ENCODE measurements around the gene DGUOK. TPM values are rescaled to one million over a fixed set of nuclear protein-coding genes. Genes with fewer than 3 reads are reported as not detected.

DGUOK gene
- total RNA-seq, 1 donor from 2014 or later = 38.8 TPM

DNA sequence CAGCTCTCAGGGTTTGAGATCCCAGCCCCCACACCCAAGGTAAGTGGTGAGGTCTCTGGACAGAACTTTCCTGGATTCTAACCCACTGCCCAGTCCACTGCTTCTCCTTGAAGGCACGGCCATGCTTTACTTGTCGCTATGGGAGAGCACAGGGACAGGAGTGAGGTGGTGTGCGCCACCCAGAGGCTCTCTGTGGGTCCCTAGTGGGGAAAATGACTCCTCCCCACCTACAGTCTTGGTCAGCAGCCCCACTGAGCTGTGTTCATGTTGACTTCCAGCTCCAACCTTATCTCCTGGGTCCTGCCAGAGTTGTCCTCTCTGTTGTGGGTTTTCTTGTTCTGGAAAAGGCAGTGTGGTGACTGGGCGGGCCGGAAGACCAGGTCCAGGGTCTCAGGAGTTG, 69.1 kb downstream of the DGUOK start:
- no peak for DNase-seq (ENCODE audit: low read depth)

DNA sequence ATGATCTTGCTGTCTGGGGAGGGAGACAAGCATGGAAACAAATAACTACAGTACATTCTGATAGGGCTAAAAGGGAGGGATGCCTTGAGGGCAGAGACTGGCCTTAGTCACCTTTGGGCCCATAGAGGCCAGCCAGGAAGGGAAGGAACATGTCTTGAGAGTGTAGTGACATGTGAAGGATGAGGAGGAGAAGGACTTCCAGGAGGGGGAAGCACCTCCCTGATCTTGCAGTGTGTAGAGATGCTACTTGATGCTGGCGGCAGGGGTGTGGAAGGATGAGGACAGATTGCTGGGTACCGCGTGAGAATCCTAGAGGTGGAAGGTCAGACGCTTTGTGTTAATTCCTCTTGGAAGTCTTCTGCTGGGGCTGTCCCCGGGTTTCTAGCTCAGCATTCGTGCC, 71.1 kb downstream of the DGUOK start:
- no peak for DNase-seq (ENCODE audit: low read depth)

DNA sequence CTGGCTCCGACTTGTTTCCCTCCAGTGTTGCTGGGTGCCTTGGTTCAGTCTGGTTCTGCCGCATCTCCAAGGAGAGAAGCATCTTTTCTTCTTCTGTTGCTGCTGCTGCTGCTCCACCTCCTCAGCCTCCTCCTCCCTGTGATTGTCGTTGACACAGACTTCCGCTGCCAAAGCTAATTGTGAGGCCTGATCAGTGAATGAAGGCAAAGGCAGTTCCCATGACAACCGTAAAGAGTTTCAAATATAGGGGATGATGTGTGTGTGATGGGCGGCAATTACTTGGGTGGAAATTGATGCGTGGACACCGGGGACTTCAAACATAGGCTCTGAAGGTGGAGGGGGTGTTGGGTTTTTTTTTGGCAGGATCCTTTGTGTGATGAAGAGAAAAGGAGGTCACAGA, 71.8 kb downstream of the DGUOK start:
- DNase-seq (ENCODE audit: low read depth) = no peak

DNA sequence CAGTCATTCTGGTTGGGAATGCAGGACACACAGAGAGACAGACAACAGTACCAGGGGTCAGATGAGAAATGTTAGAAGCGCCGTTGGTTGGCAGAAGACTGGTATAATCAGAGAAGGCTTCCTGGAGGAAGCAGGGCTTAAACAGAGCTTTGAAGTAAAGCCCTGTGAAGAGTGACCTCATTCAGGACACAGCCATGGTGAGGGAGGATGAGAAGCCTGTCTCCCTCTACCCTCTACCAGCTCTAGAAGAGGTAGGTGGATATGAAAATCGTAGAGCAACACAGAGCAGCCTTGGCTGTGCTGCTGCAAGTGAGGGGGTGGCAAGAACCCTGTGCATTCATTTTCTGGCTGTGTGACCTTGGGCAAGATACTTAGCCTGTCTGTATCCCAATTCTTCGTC, 72.3 kb downstream of the DGUOK start:
- no peak for DNase-seq (ENCODE audit: low read depth)

DNA sequence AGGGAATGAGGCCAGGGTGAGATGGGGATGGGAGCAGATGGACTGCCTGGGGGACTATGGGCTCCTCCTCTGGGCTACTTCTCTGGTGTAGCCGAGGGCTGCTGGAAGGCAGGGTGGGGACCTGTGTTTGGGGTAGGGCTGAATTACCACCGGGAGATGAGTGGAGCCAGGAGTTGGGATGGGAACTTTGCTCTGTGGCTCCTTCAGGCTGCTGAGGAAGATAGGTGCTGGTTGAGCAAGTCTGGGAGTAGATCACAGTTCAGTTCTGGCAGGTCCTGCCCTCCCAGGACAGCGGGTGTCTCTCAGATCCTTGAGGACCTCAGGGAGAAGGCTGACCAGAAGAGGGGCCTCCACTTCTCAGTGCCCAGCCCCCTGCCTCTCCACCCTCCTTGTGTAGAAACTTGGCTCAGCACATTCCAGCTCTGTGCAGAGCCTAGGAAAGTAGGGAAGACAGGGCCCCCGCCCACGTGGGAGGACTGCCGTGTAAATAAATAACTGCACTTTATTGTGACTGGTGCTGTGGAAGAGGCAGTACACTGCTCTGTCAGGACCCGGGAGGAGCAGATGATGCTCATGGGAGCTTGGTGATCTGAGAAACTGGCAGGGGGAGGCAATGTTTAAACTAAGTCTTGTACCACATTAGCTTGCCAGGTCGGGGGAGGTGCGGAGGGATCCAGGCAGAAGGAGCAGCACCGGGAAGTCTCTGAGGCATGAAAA, 73.4 kb downstream of the DGUOK start:
- no peak for DNase-seq (ENCODE audit: low read depth)

DNA sequence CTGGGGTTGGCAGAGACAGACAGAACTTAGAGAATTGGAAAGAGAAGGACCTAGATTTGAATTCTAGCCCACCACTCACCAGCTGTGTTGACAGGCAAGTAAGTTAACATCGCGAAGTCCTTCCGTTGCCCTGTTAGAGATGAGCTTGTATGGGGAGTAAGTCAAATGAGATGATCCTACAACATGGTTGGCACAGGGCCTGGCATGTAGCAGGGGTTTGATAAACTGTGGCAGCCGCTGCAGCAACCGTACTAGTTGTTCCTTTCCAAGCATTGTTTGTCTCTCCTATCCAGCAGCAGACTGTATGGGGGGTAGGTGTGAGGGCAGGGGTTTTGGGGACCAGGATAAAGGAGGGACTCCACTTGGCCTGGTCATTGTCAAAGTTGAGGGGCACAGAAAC, 74.0 kb downstream of the DGUOK start:
- DNase-seq (ENCODE audit: low read depth) = no peak

DNA sequence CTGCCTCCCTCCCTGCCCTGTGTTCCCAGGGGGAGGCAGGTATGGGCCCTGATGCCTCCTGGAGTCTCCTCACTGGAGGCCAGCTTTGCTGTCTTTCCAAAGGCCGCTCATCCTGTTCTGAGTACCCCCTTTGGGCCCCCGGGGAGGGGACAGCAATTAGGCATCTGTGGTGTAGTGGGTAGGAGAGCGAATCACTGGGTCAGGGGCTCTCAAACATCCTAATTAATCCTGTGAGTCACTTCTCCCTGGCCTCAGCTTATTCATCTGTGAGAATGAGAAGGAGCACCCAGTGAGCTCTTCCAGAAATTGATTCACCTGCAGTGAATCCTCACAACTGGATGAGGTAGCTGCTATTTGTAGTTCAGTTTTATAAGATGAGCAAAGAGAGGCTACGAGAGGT, 74.4 kb downstream of the DGUOK start:
- no peak for DNase-seq (ENCODE audit: low read depth)

DNA sequence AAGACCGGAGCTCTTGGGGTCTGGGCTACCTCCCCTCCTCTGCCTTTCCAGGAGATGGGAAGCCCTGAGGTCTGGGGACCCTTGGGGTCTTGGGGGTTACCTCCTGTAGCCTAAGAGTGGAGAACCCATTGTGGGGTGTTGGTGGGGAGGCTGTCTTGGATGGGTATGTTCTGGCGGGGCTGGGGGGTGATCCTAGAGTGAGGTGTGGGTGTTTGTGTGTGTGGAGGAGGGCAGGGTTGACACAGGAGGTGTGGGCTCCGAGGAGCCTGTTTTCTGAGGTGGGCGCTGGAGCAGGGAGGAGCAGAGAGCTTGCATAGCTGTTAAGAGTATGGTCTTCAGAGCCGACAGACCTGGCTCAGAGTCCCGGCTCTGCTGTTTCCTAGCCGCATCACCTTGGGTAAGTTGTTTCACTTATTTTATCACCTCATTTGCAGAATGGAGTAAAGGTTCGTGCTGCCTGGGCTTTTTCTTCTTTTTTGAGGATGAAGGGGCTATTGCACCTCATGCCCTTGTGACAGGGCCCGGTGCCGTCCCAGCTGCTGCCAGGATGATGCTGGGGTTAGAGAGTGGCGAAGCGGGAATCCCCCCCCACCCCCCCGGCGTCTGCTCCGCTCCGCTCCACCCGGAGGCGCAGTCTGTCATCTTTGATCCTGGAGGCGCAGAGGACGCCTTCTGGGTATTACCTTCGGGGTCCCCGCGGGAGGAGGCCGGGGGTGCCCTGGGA, 75.3 kb downstream of the DGUOK start:
- DNase-seq (ENCODE audit: low read depth) = no peak

DNA sequence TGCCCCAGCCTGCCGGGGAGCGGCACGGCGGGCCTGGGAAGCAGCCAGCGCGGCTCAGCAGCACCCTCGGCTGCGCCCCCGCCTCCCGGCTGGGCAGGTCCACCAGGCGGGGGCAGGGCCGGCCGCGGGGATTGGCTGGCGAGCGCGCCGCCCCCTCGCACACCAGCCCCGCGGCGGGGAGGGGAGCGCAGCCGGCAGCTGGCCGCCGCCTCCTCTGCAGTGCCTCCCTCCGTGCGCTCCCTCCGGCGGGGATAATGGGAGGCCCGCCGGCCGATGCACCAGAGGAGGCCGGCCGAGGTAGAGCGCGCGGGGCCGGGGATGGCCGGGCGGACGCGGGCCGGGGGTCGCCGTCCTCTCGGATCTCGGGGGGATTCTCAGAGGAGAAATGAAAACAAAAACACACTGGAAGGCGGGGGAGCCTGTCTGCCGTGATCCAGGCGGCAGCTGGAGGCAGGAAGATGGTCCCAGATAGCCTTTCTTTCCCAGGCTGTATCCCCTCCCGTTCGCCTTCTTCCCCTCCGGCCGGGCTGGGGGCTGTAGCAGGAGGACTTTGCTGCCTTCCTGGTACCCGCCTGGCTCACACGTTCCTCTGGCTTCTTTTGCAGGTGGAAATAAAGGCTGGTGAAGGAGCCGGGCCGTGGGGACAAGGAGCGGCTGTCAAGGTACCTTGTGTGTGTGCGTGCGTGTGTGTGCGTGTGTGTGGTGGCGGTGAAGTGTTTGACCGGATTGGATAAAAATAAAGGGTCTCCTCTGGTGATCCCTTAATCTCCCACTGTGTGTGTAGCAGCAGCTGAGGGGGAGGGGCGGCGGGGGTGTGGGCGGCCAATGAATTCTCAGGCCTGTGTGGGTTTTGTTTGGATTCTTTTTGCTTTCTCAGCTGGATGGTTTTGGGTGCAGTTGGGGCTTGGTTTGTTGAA, 76.1 kb downstream of the DGUOK start:
- DNase-seq (ENCODE audit: low read depth) = peak; percentile 85

DNA sequence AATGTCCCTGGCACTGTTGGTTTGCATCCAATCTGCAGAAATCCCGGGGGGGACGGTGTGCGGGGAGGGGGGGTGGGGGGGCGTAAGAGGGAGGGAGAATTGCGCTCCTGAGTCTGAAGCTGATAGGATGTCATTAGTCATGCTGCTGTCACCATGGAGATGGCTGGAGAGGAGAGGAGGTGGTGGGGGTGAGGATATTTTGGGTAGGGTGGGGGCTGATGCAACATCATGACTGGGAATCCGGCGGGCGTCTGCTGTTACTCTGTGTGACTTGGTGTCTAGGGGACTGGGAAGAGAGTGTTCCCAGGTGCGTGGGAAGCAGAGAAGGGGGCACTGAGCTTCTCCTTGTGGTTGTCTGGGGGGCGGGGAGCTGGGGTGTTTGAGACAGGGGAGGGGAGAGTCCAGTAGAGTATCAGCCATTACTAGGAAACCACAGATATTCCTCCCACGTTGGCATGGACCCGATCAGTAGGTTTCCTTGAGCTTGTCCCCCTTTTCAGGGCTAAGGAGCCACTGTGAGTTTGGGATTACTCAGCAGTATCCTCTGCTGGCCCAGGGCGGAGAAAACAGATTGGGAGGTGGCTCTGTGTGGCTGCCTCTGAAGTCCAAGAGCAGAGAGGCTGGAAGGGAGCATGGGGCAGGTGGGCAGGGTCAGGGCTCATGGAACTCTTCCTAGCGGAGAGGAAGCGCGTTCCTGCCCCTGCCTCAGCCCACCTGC, 77.0 kb downstream of the DGUOK start:
- peak; percentile 71 for DNase-seq (ENCODE audit: low read depth)

DNA sequence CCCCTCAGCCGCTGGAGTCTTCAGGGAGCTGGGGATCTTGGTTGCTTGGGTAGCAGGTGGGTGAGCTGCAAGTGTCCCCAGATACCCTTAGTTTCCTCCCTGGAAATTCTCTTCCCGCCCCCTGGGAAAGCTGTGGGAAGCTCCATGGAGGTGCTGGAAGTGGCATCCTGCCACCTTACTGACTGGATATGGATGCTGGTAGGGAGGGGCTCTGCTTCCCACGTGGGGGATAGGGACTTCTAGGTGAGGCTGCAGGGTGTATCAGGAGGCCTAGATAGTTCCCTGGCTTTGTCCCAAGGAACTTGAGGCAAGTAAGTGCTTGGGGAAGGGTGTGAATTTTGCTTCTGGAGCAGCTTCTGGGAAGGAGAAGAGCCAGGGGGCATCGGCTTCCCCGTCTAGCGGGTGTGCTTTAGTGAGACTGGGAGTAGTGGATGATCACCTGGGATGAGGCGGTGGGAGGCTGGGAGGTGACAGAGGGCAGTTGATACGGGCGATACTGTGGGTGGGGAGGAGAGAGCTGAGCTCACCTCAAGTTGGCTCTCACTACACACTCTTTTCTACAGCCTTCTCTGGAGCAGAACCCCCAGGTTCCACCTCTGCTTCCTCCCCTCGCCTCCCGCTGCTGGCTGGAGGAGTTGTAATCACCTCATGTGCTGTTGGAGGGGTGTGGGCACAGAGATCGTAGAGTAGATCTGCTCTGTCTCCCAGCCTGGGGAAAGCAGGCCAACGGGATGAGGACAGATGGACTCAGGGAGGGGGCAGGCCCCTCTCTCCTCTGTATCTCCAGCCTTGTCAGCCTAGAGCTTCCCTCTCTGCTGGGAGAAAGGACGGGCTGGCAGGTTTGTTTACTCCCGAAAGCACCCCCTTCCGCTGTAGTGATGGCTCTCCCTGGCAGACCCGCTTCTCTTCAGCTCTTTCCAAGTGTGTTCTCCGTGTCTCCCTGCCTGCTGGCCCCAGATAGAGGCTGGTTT, 77.8 kb downstream of the DGUOK start:
- DNase-seq (ENCODE audit: low read depth) = no peak

DNA sequence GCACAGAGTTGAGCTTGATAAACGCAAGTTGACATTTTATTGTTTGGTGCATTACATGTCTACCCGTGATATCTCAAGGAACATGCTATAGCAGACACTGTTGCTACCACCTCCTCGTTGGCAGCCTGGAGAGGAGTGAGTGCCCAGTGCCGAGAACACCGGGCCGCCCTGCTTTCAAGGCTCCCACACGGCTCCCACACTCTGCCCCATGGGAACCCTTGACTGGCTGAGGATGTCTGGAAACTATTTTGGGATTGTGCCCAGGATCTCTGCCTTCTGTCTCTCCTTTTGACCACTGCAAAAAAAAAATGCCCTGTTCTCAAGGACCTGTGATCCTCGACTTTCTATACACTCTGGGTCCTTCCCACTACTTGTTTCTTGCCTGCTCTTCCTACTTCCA, 79.1 kb downstream of the DGUOK start:
- DNase-seq (ENCODE audit: low read depth) = peak; percentile 61

DNA sequence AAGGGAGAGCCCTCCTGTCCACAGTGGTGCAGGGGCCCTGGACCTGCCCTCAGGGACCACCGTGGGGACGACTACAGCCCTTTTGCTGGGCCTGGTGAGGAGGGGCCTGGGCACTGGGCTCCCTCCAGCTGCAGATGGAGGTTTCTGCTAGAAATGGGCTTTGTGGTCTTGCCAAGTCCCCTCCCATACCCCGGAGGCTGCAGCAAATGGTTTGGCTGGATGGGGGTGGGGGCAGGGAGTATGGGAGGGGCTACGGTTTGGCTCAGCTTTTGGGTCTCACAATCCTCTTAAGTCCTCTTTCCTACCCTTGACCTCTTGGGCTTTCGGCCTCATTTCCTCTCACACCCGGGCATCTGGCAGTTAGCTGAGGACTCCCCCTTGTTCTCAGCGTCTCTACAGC, 79.8 kb downstream of the DGUOK start:
- DNase-seq (ENCODE audit: low read depth) = no peak

DNA sequence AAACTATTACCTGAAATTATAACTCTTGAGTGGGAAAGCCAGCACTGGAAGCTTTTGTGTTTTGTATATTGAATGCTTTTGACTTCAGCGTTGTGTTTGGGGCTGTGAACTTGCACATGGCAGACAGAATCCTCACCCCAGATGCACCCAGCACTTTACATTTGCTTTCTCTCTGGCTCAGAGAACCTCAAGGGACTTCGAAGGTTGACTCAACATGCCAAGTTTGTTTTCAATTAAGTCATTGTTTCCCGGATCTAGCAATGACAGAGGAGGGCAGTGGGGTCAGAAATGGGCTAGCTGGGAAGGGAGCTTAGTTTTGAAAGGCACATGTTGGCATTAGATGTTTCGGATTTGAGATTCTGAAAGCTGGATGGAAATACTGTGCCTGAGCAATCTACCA, 80.4 kb downstream of the DGUOK start:
- DNase-seq (ENCODE audit: low read depth) = peak; percentile 49

DNA sequence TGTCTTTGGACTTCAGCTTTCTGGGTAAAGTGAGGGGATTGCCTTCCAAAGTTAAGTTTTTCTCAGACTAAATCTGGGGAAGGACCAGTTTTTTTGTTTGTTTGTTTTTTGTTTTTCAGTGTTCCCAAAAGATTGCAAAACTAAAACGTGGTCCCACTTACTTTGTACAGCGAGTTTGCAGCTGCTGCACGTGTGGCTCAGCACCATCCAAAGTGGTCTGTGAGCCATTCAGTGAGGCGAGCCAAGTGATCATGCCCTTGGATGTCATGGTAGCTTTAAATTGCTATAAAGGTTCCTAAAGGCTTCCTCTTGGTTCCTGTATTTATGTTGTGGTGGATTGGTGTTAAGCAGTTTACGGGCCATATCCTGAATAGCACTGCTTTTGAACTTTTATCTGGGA, 81.0 kb downstream of the DGUOK start:
- no peak for DNase-seq (ENCODE audit: low read depth)

Other genes starting within 250 kb of the DGUOK start
- gene TPRKB, start 189.5 kb upstream of the DGUOK start, total RNA-seq = 30.3 and 35.3 TPM in 2 replicates
- gene DUSP11, start 146.8 kb upstream of the DGUOK start, total RNA-seq = 21.4 and 33.2 TPM in 2 replicates
- gene C2orf78, start 142.7 kb upstream of the DGUOK start, total RNA-seq = not detected in 2 replicates
- 1,045 and 1,591 TPM in 2 replicates for gene STAMBP, start 97.9 kb upstream of the DGUOK start, total RNA-seq
- gene ACTG2, start 33.9 kb upstream of the DGUOK start, total RNA-seq = 1.2 TPM in 1 of 2 replicates, not detected in the other
- gene TET3, start 58.0 kb downstream of the DGUOK start, total RNA-seq = 5.2 and 6.4 TPM in 2 replicates
- gene BOLA3, start 221.0 kb downstream of the DGUOK start, total RNA-seq = 38.8 and 51.5 TPM in 2 replicates

All from myocyte (in vitro differentiated cells).